GDM1 (cell line): ENCODE measurements around the gene GDF9.

Experiments used
- DNase-seq: peaks from one replicate; lab custom pipeline; 2025; lab: John Stamatoyannopoulos, UW

Gene GDF9

DNA sequence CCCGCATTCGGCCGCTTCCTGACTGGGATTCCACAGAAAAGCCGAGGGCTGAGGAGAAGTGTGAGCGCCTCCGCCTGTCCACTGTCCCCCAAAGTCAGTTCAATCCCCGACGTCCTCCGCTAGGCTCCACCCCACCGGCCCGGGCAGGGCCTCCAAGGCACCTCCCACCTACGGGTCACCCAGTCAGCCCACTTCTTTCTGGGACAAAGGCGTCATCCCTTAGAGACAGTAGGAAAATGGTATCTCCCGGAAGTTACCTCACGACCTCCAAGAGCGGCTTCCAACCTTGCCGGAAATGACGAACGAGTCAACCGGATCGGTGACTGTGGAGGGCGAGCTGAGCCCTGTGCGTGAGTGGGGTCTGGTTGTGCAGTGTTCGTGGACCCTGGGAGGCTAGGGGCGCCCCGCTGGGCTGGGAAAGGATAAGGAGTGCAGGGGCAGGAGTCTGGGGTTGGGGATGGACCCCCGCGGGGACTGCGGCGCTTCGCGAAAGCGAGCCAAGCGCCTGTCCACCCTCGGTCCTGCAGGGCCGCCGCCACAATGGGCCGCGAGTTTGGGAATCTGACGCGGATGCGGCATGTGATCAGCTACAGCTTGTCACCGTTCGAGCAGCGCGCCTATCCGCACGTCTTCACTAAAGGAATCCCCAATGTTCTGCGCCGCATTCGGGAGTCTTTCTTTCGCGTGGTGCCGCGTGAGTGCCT lies at the start of gene GDF9, which contains the start of gene UQCRQ:
TSS of gene GDF9 (minus strand) at position 128 of the 704 bp plus-strand sequence. CDS start 1,936 bp downstream, outside the sequence.
TSS of gene UQCRQ (plus strand) at position 301 of the 704 bp plus-strand sequence. CDS start at position 541, 240 bp downstream.
- DNase-seq: peak; percentile 96

- DNase-seq: no peak
Measured at GRCh38 chr5:132915681-132916080, 49.4 kb upstream of the GDF9 start.

GRCh38 chr5:132909702-132910101 lies 43.4 kb upstream of the GDF9 start:
- DNase-seq: no peak

DNA sequence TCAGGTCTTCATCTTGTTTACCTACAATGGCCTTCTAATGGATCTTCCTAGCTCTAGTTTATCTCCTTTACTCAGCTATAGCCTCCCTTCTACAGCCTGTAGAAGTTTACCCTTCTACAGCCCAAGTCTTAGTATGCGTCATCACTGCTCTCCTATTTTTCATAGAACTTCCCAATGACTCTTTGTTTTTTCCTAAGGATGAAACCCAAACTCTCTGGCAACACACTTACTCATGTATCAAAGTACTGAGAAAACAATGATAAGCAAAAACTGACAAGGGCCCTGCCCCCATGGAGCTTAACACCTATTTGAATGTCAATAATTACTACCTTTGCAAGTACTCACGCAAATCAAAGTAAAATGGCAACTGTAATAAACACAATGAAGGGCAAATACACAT lies 40.9 kb upstream of the GDF9 start:
- DNase-seq: no peak

DNA sequence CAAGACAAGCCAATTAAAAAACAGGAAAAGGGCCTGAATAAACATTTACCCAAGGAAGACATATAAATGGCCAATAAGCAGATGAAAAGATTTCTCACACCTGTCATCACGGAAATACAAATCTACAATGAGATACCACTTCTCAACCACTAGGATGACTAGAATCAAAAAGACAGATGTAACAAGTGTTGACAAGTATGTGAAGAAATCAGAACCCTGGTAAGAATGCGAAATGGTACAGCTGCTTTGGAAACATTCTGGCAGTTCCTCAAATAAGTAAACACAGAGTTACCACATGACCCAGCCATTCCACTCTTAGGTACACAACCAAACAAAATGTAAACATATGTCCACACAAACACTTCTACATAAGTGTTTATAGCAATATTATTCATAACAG lies 39.7 kb upstream of the GDF9 start:
- no peak for DNase-seq

DNA sequence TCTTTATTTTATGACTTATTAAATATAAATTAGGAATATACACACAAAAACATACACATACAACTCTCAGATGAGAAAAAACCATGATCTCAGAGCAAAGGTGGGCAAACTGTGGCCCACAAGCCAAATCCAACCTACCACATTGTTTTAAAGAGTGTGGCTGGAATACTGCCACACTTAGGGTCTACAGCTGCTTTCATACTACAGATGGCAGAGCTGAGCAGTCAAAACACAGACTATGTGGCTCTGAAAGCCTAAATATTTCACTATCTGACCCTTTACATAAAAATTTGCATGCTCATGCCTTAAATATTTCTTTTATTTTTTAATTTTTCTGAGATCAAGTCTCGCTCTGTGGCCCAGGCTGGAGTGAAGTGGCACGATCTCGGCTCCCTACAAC lies 35.5 kb upstream of the GDF9 start:
- no peak for DNase-seq

GRCh38 chr5:132901036-132901435 lies 34.8 kb upstream of the GDF9 start:
- DNase-seq: no peak

GRCh38 chr5:132898094-132898493 lies 31.8 kb upstream of the GDF9 start:
- no peak for DNase-seq

DNA sequence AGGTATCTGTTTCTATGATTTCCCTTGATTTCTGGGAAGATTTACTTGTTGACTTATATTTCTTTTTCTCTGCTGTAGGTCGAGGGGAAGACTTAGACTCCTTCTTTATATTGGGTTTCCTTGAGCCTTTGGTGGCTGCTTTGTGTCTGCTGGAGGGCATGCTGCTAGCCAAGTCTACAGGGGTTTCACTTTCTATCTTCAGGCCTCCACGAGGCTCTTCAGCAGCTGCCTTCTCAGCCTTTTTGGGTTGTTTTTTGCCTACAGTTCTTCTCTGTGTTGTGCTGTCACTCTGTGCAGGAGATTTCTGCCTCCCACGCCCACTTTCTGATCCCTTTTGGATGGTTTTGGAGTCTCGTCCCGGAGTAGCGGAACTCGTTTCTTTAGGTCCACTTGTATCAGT lies 30.4 kb upstream of the GDF9 start:
- no peak for DNase-seq

- DNase-seq: no peak
Measured at GRCh38 chr5:132895719-132896305, 29.5 kb upstream of the GDF9 start.

DNA sequence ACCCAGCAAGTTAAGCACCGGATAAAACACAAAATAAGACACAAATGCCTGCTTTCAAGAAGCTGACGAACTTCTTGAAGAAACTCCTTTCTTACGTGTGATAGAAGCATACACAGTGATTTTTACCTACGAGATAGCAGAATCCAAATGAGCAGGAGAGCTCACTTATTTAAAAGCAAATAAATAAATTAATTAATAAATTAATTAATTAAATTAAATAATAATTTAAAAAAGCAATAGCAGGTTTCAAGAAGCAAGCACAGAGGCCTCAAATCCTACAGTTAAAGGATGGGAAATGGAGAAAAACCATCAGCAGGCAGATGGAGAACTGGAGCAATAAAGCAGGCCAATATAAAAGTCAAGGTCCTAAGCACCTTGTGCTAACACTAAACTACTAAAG lies 24.5 kb upstream of the GDF9 start:
- DNase-seq: no peak

- no peak for DNase-seq
Measured at GRCh38 chr5:132889501-132889900, 23.2 kb upstream of the GDF9 start.

DNA sequence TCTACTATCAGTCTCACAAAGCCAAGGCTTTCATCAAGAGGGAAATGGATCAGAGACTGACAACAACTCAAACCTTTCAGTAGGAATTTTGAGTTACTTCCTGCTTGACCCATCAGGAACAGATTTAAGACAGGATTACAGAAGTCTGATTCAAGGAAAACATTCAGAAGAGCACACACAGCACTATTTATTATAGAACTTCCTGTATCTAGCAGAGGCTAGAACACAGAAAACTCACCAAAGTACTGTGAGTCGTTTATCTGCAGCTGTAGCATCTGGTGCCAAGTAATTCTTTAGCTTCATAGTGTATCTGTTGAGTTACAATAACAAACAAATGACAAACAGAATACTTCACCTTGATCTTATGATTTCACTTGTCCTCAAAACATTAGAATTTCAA lies 21.0 kb upstream of the GDF9 start:
- no peak for DNase-seq

GRCh38 chr5:132886064-132886823 lies 20.0 kb upstream of the GDF9 start:
- DNase-seq: no peak

DNA sequence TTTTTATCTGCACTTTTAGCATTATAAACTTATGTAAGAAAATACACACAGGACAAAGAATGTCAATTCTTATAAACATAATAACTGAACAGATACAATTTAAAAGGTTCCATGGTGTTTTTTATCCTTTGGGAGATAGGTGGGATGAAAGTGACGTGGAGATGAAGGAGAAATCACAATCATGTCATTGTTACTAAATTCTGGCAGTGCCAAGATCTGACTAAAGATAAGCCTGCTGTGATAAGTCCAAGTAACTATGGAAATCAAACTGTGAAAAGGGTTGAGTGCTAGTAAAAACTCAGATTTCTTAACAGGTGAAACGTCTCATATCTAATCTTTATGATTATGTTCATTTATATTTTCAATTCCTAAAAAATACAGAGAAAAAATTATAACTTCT lies 18.3 kb upstream of the GDF9 start:
- DNase-seq: no peak

GRCh38 chr5:132883261-132883834 lies 17.1 kb upstream of the GDF9 start:
- peak; percentile 65 for DNase-seq

DNA sequence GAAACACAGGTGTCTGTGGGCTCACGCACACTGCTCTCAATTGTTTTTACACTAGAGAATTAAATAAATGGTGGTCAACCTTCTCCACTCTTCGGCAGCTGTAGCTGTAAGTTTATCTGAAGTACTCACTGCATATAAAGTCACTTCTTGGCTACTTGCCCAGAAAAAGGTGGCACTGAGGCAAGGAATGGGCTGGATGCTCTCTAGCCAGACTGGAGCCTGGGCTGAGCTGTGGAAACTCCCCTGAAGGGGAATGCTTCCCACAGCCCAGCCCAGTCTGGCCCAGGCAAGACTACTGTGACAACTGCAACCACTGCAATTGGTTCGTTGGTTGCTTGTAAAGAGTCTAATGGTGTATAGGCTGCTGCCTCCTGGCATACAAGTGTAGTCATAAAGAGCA lies 11.7 kb upstream of the GDF9 start:
- no peak for DNase-seq

DNA sequence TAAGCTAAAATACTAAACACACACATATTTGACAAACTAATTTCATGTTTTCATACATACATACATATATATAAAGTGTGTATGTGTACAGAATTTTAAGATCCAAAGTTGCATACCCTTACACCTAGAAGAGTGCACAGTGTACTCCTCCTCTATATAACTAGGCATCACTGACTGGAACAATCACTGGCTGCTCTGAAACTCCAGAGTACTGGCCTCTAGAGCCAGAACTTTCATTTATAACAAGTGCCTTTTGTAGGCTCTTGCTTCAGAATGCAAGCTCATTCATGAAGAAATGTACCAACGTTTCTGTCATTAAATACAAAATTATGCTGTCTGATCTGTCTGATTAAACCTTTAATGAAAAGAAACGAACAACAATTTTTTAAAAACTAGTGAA lies 11.2 kb upstream of the GDF9 start:
- no peak for DNase-seq

DNA sequence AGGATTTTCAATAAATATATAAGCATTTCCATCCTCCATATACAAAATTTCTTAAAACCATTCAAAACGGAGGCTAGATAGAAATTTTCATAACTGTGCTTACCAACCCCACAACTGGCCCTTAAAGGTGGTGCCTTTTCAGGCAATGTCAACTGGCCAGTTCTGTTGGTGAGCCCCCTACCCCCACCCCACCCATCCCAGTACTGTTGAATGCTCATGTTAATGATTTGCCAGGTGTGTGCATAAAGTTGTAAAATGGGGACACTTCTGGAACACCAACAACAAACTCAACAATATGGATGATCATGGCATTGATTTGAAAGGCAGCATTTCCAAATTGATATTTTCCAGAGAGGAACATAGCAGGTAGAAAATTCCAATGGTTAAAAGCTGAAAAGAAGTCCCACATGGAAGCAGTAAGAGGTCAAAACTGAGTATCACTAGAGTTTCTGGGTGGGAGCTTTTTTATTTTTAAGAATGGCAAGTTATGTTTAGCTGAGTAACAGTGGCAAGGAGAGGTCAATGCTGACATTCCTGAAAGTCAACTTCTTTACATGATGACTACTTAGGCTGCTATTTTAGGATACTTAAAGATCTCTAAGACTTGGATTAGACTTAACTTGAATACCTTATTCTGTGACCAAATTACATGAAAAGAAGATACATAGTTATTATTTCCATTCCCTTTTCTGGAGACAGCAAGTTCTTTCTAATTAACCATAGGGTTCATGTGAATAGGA lies 9.9 kb upstream of the GDF9 start:
- DNase-seq: no peak

DNA sequence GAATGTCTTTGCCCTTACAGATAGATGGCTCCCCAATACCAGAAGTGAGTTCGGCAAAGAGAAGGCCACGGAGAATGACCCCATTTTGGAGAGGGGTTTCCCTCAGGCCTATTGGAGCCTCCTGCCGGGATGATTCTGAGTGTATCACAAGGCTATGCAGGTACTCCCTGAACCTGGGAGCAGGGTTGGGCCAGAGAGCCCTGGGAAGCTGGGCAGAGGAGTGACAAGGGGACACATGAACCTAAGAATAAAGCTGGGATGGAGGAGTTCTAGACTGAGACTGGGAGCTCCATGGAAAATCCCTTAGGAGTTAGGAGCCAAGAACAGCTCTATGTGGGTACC lies 7.6 kb upstream of the GDF9 start:
- DNase-seq: no peak

DNA sequence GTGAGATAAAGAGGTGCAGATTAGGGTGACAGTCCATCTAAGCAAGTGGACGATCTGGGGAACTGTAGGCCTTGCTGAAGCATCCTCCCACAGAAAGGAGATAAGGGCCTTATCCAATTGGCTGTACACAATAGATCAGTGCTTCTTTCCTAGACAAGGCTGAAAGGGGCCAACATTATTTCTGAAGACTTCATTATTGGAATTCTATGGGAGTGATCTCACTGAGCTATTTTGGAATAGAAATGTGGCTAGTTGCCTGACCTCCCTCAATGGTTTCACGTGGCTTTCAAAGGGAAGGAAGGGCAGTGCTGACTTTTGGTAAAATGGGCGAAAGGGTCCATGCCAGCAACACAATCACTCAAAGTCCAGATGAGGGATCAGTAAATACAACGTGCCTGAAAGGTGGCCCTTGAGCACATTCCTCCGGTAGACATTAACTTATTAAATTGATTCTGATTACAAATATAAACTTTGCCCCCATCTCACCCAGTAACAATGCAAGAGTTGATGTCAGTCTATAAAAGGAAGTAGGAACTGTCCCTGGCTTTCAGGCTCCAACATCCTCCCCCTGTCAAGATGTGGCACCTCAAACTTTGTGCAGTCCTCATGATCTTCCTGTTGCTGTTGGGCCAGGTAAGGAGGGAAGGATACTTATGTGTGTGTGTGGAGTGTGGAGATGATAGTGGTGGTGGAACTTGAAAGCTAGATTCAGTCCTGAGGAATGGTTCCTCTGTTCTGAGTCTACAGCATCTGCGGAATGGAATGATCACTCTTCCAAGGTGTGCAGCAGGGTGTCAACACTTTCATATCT lies 7.1 kb upstream of the GDF9 start, which contains the start of gene LEAP2:
TSS of gene LEAP2 (plus strand) at position 550 of the 811 bp plus-strand sequence. CDS start at position 577, 27 bp downstream.
- DNase-seq: no peak
